NCI-H146 treated with DMSO at 0.1 percent for 48 hours (cell line): Measurements from ENCODE around the gene IRX5.
A peak's percentile ranks its signal among the peaks of the same experiment; 100 is the strongest.

Experiments
- DNase-seq: peaks from one replicate; lab custom pipeline; 2025; ENCODE audit not compliant: unreplicated experiment; lab: John Stamatoyannopoulos, UW

IRX5 gene

DNA sequence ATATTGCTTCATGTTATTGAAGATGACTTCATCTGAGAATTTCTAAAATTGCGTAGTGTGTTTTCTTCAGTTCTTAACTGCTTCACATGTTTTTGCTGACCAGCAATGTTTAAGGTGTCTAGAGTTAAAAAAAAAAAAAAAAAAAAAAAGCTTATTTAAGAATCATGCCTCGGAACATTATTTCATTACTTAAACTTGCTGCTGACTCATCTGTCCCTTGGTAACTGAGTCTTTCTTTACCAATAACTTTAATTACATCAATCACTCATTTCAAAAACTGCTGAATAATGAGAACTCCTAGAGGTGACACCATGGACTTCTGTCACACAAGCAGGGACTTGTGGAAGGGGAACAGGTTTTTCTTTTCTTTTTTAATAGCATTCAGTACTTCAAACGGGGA is 16.2 kb downstream of the IRX5 start:
- DNase-seq, result no peak

DNA sequence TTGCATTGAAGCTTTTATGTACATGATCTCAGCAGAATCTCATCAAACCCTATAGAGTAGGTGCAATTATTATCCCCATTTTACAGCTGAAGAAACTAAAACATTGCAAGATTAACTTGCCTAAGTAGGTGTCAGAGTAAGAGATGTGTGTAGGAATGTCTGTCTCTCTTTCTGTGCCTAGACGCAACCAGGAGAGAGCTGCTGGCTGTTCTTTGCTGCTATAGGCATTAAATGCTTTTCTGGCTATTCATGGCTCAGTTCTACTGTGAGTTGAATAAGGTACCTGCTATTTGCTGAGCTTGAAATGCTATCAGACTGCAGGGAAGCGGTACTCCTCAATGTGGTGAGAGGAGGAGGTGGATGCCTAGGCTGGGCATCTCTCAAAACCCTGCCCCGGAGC is 17.0 kb downstream of the IRX5 start:
- DNase-seq, result no peak

GRCh38 chr16:54952195-54952594 is 21.5 kb downstream of the IRX5 start:
- no peak for DNase-seq

- DNase-seq, result no peak
Measured at GRCh38 chr16:54953461-54953860, 22.8 kb downstream of the IRX5 start.

GRCh38 chr16:54954220-54954619 is 23.6 kb downstream of the IRX5 start:
- no peak for DNase-seq

DNA sequence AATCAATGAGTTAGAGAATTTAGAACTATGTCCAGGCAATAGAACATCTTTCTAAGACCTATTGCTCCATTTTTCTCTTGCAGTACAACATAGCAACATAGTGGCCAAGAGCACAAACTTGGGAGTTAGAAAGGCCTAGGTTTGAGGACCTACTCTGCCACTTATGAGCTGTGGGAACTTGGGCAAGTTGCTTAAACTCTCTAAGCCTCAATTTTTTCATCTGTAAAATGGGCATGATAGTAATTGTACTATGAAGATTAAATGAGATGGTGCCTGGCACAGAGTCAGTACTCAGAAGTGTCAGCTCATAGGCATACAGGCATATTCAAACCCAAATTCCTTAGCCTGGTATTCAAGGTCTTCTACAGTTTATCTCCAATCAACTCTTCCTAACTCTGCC is 25.1 kb downstream of the IRX5 start:
- no peak for DNase-seq

DNA sequence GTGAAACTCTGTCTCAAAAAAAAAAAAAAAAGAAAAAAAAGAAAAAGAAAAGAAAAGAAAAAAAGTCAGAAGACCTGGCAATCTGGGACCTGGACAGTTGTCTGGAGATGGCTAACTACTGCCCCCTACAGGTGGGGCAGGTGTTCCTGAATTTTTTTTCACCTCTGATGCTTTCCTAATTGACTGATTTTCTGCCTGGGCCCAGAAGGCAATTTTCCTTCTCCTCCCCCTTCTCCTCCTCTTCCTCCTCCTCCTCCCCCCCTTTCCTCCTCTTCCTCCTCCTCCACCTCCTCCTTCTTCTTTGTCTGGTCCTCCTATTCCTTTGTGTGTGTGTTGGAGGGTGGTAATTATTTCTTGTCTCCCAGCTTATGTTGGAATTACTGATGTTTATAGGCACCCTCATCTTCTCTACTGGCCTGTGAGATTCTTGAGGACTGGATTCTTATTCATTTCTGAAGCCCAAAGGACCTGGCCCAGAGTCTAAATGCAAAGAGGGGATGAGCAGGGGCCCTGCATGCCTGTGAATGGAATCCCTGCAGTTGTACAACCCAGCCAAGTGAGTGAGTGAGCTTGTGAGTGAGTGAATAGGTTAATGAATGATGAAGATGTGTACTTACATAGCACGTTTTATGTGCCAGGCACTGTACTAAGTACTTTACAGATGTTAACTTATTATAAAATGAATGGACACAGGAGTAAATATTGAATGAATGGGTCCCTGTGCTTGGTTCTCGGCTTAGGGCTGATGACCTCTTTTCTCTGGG is 26.9 kb downstream of the IRX5 start:
- peak; percentile 6 for DNase-seq

DNA sequence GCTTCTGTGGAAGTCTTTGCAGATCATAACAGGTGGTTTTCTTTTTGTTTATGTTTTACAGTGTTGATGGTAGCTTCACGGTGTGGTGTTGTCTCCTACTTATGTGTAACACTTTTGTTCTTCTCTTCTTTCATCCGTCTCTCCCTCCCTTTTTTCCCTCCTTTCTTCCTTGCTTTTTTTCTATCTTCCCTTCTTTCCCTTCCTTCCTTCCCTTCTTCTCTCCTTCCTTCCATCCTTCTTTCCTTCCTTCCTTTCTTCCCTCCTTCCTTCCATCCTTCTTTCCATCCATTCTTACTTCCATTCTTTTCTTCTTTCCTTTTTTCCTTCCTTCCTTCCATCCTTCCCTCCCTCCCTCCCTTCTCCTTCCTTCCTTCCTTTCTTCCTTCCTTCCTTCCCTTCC is 31.4 kb downstream of the IRX5 start:
- no peak for DNase-seq

DNA sequence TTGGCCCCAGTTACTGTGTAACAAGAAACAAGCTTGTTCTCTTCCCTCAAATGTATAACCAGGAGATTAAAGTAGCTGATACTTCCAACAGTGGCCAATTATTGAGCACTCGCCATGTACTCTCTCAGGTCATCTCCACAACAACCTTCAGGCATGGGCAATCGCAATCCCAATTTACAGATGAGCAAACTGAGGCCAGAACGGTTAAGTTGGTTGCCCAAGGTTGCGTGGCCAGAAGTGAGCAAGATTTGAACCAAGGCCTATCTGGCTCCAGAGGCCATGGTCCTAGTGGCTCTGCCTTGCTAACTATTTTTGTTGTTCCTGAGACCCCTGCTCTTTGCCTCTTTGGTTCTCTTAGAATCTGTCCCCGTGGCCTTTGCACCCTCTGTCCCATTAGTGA is 33.6 kb downstream of the IRX5 start:
- DNase-seq, result no peak

DNA sequence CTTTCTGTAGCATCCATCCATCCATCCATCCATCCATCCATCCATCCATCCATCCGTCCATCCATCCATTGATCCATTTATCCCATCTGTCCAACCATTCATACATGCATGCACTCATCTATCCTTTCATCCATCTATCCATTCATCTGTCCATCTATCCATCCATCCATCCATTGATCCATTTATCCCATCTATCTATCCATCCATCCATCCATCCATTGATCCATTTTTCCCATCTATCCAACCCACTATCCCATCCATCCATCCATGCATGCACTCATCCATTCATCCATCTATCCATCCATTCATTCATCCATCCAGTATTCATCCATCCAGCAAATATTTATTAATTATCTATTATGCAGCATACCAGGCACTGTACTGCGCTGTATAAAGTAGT is 34.8 kb downstream of the IRX5 start:
- no peak for DNase-seq

DNA sequence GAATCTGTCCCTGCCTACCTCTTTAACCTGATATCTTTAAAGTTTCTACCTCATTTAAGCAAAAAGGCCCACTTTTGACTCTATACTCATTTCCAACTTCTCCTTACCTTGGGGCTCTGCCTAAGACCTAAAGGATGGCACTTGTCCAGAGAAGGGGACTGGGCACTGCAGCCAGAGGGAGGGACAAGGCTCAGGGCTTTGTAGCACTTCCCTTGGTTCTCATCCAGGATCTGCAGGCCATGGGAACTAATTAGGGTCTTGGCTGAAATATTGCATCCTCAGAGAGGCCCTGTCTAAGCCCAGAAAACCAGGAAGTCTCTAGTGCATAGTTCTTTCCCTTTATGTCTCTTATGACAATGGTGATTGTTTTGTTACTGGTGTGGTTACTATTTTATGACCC is 37.3 kb downstream of the IRX5 start:
- no peak for DNase-seq

- no peak for DNase-seq
Measured at GRCh38 chr16:54968784-54969183, 38.1 kb downstream of the IRX5 start.

GRCh38 chr16:54970016-54970415 is 39.4 kb downstream of the IRX5 start:
- no peak for DNase-seq

DNA sequence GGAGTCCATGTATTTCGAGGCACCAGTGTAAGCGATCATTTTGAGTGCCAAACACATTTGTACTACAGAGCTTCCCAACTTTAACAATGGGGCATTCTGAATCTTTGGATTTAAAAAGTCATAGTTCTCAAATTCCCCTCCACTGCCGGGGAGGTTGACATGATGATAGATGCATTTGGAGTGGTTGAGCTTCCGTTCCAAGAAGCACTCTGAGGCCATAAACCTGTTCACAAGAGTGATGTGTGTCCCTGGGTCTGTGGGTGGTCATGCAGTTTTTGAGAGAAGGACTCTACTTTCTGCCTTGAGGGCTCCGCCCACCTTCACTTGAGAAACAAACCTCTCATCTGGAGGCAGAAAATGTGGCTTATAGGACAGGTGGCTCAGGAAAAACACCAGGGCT is 43.7 kb downstream of the IRX5 start:
- DNase-seq, result no peak

GRCh38 chr16:54976651-54977200 is 46.1 kb downstream of the IRX5 start:
- no peak for DNase-seq

DNA sequence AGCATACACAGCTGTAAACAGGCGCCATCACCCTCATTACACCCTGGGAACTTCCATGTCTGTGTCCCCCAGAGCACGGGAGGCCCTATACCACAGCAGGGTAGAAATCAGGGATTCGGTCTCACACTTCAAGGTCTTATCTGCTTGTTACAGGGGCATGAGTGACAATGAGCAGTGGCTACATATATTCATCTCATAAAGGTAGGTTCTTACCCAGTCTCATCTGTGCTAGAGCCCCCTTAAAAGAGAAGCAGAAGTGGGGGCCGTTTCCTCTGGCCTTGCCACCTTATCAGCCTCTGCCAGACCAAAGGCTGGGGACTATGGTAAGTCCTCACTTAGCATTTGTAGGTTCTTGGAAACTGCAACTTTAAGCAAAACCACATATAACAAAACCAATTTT is 46.5 kb downstream of the IRX5 start:
- DNase-seq, result no peak

DNA sequence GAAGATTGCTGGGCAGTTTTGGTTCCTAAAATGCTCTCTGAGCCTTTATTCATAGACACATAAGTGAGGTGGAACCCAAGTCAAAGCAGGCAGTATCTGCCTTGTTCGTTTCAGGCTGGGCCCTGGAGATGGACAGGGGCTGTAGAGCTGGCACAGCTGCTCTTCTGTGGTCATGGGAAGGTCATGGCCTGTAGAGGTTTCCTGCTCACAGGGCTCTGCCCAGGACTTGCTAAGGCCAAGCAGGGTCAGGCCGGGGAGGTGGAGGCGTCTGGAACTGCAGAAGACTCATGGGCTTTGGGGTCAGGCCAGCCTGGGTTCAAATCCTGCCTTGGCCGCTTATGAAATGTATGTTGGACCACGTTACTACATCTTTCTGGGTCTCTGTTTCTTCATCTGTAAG is 50.2 kb downstream of the IRX5 start:
- DNase-seq, result no peak
